GM12878 (cell line): ENCODE measurements around the gene SLC37A1.

Experiments used
- BACH1 ChIP-seq: fragments of 450-650 bp; IDR thresholded peaks from 2 replicates; pipeline ENCODE4 v1.6.1; 2017; ENCODE audit warnings: mild to moderate bottlenecking, borderline replicate concordance
- BRCA1 ChIP-seq: IDR thresholded peaks from 2 replicates; pipeline ENCODE4 v1.6.1; 2011; ENCODE audit warnings: low read depth, low read length, improper control_type of control experiment
- CBFB ChIP-seq: IDR thresholded peaks from 2 replicates; pipeline ENCODE4 v1.6.1; 2016; ENCODE audit warnings: antibody characterized with exemption, low read depth
- CHD2 ChIP-seq: IDR thresholded peaks from 2 replicates; pipeline ENCODE4 v1.6.1; 2011; ENCODE audit warnings: low read depth, low read length, improper control_type of control experiment, borderline replicate concordance
- EZH2 ChIP-seq: IDR thresholded peaks from 2 replicates; pipeline ENCODE4 v1.6.1; 2012; ENCODE audit warnings: low read depth, mild to moderate bottlenecking, control low read depth, inconsistent platforms, low read length, borderline replicate concordance; ENCODE audit not compliant: control insufficient read depth
- POLR2A ChIP-seq: IDR thresholded peaks from 2 replicates; pipeline ENCODE4 v1.6.1; 2011; ENCODE audit warnings: low read depth, mild to moderate bottlenecking, low read length
- RBBP5 ChIP-seq: fragments of 200-600 bp; sonication (generic); conservative IDR thresholded peaks from 2 replicates; pipeline ENCODE4 v1.6.1; 2016
- SIN3A ChIP-seq: IDR thresholded peaks from 2 replicates; pipeline ENCODE4 v1.6.1; 2012; ENCODE audit warnings: low read depth, low read length, improper control_type of control experiment
- TAF1 ChIP-seq: IDR thresholded peaks from 2 replicates; pipeline ENCODE4 v1.6.1; 2011; ENCODE audit warnings: mild to moderate bottlenecking, low read depth, low read length, borderline replicate concordance
- TCF12 ChIP-seq: IDR thresholded peaks from 2 replicates; pipeline ENCODE4 v1.6.1; 2011; ENCODE audit warnings: low read depth, mild to moderate bottlenecking, low read length
- ZZZ3 ChIP-seq: IDR thresholded peaks from 2 replicates; pipeline ENCODE4 v1.6.1; 2011; ENCODE audit warnings: low read depth; ENCODE audit not compliant: control insufficient read depth, insufficient read length
- TF ChIP-seq, protein P1 (sequence below), 3 experiments: IDR thresholded peaks in 2 of 3; conservative IDR thresholded peaks in 1 of 3; 2 replicates each; pipeline ENCODE4 v1.5.1; 2011; ENCODE audit warnings: low read depth in 3 of 3, low read length in 3 of 3, mild to moderate bottlenecking in 3 of 3, control low read depth in 2 of 3, moderate library complexity in 2 of 3, inconsistent platforms in 1 of 3, mixed read lengths in 1 of 3; ENCODE audit not compliant: control insufficient read depth in 2 of 3, insufficient read depth in 1 of 3; ENCODE audit errors: extremely low read depth in 1 of 3

- TF ChIP-seq BACH1 (0 out of 2 replicates have a peak, but pooled peaks have one; percentile 16), CHD2 (peak; percentile 85), ZZZ3 (no peak), TCF12 (no peak), POLR2A (peak; percentile 69), BRCA1 (no peak), EZH2 (no peak), CBFB (no peak), TAF1 (no peak), RBBP5 (no peak), SIN3A (peak; percentile 96)
- TF ChIP-seq, protein P1, sequence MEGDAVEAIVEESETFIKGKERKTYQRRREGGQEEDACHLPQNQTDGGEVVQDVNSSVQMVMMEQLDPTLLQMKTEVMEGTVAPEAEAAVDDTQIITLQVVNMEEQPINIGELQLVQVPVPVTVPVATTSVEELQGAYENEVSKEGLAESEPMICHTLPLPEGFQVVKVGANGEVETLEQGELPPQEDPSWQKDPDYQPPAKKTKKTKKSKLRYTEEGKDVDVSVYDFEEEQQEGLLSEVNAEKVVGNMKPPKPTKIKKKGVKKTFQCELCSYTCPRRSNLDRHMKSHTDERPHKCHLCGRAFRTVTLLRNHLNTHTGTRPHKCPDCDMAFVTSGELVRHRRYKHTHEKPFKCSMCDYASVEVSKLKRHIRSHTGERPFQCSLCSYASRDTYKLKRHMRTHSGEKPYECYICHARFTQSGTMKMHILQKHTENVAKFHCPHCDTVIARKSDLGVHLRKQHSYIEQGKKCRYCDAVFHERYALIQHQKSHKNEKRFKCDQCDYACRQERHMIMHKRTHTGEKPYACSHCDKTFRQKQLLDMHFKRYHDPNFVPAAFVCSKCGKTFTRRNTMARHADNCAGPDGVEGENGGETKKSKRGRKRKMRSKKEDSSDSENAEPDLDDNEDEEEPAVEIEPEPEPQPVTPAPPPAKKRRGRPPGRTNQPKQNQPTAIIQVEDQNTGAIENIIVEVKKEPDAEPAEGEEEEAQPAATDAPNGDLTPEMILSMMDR (IDR thresholded peaks at IDR 0.05 in 2 of 3, conservative IDR thresholded peaks at IDR 0.05 in 1 of 3; ENCODE audit: control insufficient read depth in 2 of 3, extremely low read depth in 1 of 3, insufficient read depth in 1 of 3, low read depth in 3 of 3, low read length in 3 of 3) = no peak; a peak in 1 of 6 replicates
Measured at GRCh38 chr21:42496120-42496838, 17.4 kb upstream of the SLC37A1 start, which contains the start of gene RSPH1.
